Endothelial cell of hepatic sinusoid (primary cell): ENCODE data around the gene FARS2.

Experiments
- in situ Hi-C: cut with HindIII; loops from 2 replicates; pipeline ENCODE4 v1.10.0; 2017; ENCODE audit warnings: low sequenced_read_pairs

FARS2 gene

GRCh38 chr6:5813625-5814027 is 552.3 kb downstream of the FARS2 start:
- in situ Hi-C loops: no loop called here

GRCh38 chr6:5814116-5814515 is 552.8 kb downstream of the FARS2 start:
- in situ Hi-C loops: no loop called here

GRCh38 chr6:5814901-5815300 is 553.6 kb downstream of the FARS2 start:
- in situ Hi-C loops: no loop called here

- in situ Hi-C loops: no loop called here
Measured at GRCh38 chr6:5817869-5818268, 556.6 kb downstream of the FARS2 start.

GRCh38 chr6:5818959-5819358 is 557.6 kb downstream of the FARS2 start:
- in situ Hi-C loops: no loop called here
